ENCODE data around the gene KCNN4.

- no peak for TF ChIP-seq CTCF (IDR thresholded peaks at IDR 0.05)
- no peak for TF ChIP-seq POLR2A (IDR thresholded peaks at IDR 0.05)
These were observed 21.3 kb downstream of the KCNN4 start for GRCh38 chr19:43759515-43759914.

Data from thyroid gland (tissue), 4 donors.